ENCODE measurements around the gene KCTD20. TPM values are rescaled to one million over a fixed set of nuclear protein-coding genes. Genes with fewer than 3 reads are reported as not detected.

KCTD20 gene
- total RNA-seq, 1 experiment from 2014 or later, result 41.6 TPM

DNA sequence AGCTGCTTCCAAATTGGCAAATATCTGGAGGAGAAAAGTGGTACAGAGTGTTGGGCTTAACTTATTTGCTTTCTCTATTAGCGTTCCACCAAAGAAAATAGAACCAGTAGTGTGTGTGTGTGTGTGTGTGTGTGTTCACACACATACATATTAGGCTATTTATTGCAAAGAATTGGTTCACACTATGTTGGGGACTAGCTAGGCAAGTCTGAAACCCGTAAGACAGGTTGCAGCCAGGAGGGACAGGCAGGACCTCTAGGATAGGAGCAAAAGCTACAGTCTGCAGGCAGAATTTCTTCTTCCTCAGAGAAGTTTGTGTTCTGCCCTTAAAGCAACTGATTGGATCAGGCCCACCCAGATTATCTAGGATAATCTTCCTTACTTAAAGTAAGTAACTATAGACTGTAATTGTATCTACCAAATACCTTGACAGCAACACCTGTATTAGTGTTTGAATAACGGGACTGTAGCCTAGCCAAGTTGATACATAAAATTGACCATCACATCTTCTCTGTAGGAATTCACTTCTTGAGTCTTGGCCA lies 12.8 kb downstream of the KCTD20 start:
- DNase-seq (ENCODE audit: low read depth, low spot score) (no peak), ATAC-seq (no peak)
- no peak overlapping the region for H3K4me3 ChIP-seq (ENCODE audit: low read depth in 2 of 2, low read length in 2 of 2)
- CTCF ChIA-PET, result no interaction called here
- POLR2A ChIA-PET, result no interaction called here
- H3K9me3 ChIP-seq (ENCODE audit: control insufficient read depth, insufficient read depth, low read depth, low read length), result no peaks in the 10 kb centered on the region
- TF ChIP-seq CTCF (IDR thresholded peaks at IDR 0.05), result no peak
- no peak for TF ChIP-seq POLR2AphosphoS5 (IDR thresholded peaks at IDR 0.05; ENCODE audit: low read depth, low read length)
- TF ChIP-seq, protein P1, sequence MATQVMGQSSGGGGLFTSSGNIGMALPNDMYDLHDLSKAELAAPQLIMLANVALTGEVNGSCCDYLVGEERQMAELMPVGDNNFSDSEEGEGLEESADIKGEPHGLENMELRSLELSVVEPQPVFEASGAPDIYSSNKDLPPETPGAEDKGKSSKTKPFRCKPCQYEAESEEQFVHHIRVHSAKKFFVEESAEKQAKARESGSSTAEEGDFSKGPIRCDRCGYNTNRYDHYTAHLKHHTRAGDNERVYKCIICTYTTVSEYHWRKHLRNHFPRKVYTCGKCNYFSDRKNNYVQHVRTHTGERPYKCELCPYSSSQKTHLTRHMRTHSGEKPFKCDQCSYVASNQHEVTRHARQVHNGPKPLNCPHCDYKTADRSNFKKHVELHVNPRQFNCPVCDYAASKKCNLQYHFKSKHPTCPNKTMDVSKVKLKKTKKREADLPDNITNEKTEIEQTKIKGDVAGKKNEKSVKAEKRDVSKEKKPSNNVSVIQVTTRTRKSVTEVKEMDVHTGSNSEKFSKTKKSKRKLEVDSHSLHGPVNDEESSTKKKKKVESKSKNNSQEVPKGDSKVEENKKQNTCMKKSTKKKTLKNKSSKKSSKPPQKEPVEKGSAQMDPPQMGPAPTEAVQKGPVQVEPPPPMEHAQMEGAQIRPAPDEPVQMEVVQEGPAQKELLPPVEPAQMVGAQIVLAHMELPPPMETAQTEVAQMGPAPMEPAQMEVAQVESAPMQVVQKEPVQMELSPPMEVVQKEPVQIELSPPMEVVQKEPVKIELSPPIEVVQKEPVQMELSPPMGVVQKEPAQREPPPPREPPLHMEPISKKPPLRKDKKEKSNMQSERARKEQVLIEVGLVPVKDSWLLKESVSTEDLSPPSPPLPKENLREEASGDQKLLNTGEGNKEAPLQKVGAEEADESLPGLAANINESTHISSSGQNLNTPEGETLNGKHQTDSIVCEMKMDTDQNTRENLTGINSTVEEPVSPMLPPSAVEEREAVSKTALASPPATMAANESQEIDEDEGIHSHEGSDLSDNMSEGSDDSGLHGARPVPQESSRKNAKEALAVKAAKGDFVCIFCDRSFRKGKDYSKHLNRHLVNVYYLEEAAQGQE (IDR thresholded peaks at IDR 0.05; ENCODE audit: insufficient read depth in 1 of 2, low read depth in 2 of 2, low read length in 1 of 2), result no peak
- TF ChIP-seq SIN3A (IDR thresholded peaks at IDR 0.05; ENCODE audit: borderline replicate concordance, insufficient read depth, low read depth, low read length), result no peak
- TF ChIP-seq TCF7L2 (IDR thresholded peaks at IDR 0.05; ENCODE audit: low read depth, low read length), result no peak
- no peaks in the 10 kb centered on the region for H3K36me3 ChIP-seq (ENCODE audit: control insufficient read depth, insufficient read depth, low read length)
- intact Hi-C loops (cut with micrococcal nuclease; ENCODE audit: unreplicated experiment) (no loop called here), in situ Hi-C loops (cut with HindIII; ENCODE audit: low pct_unique_long_range_greater_than_20kb, low sequenced_read_pairs) (no loop called here)
- no TSS peak for BruUV-seq (replicated peaks)
- H3K27ac ChIP-seq (ENCODE audit: low read length), result no peak overlapping the region
- no peaks in the 10 kb centered on the region for H3K4me1 ChIP-seq (ENCODE audit: control insufficient read depth, insufficient read depth, low read length)
- H3K27me3 ChIP-seq (ENCODE audit: control insufficient read depth, insufficient read depth, low read length), result no peaks in the 10 kb centered on the region

DNA sequence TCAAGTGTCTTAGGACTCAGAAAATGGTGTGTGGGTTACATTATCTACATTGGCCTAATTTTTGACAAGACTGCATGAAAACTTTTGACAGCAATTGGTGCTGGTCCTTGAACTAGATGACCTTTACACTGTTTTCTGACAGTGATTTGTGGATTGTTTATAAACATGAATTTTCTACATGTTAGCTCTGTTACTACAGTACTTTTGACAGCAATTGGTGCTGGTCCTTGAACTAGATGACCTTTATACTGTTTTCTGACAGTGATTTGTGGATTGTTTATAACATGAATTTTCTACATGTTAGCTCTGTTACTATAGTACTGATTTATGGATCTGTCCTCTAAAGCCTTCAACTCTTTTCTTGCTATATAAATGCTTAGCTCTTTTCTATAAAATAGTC lies 16.7 kb downstream of the KCTD20 start:
- H3K36me3 ChIP-seq (ENCODE audit: control insufficient read depth, insufficient read depth, low read length), result no peaks in the 10 kb centered on the region
- POLR2A ChIA-PET, result no interaction called here
- BruUV-seq (replicated peaks), result no TSS peak
- no peak for DNase-seq (ENCODE audit: low read depth, low spot score)
- H3K9me3 ChIP-seq (ENCODE audit: control insufficient read depth, insufficient read depth, low read depth, low read length), result no peaks in the 10 kb centered on the region
- TF ChIP-seq SIN3A (IDR thresholded peaks at IDR 0.05; ENCODE audit: borderline replicate concordance, insufficient read depth, low read depth, low read length) (no peak), POLR2AphosphoS5 (IDR thresholded peaks at IDR 0.05; ENCODE audit: low read depth, low read length) (no peak)
- in situ Hi-C loops (cut with HindIII; ENCODE audit: low pct_unique_long_range_greater_than_20kb, low sequenced_read_pairs), result no loop called here
- no peak for ATAC-seq
- H3K27ac ChIP-seq (ENCODE audit: low read length), result no peak overlapping the region
- no peak overlapping the region for H3K4me3 ChIP-seq (ENCODE audit: low read depth in 2 of 2, low read length in 2 of 2)
- CTCF ChIA-PET, result no interaction called here
- intact Hi-C loops (cut with micrococcal nuclease; ENCODE audit: unreplicated experiment), result no loop called here
- H3K4me1 ChIP-seq (ENCODE audit: control insufficient read depth, insufficient read depth, low read length), result no peaks in the 10 kb centered on the region
- no peaks in the 10 kb centered on the region for H3K27me3 ChIP-seq (ENCODE audit: control insufficient read depth, insufficient read depth, low read length)

DNA sequence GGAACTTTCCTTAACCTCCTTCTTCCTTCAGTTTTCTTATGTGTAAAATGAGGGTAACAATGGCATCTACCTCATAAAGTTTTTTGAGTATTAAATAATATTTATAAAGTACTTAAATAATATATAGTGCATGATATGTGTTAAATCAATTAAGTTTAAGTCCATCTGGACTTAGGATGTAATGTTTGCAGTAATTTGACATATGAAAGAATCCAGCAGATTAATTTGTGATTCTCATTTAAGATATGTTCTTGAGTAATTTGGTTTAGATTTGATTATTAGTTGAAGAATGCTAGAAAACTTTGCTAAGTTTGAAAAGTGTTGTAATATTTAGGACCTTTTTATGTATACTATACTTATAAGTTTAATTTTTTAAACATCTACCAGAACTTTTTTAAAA lies 18.1 kb downstream of the KCTD20 start:
- no peak overlapping the region for H3K27ac ChIP-seq (ENCODE audit: low read length)
- H3K4me3 ChIP-seq (ENCODE audit: low read depth in 2 of 2, low read length in 2 of 2), result no peak overlapping the region
- no peak for TF ChIP-seq SIN3A (IDR thresholded peaks at IDR 0.05; ENCODE audit: borderline replicate concordance, insufficient read depth, low read depth, low read length)
- TF ChIP-seq TCF7L2 (IDR thresholded peaks at IDR 0.05; ENCODE audit: low read depth, low read length), result no peak
- TF ChIP-seq, protein P1 (IDR thresholded peaks at IDR 0.05; ENCODE audit: insufficient read depth in 1 of 2, low read depth in 2 of 2, low read length in 1 of 2), result no peak
- no peak for TF ChIP-seq POLR2AphosphoS5 (IDR thresholded peaks at IDR 0.05; ENCODE audit: low read depth, low read length)
- no peak for TF ChIP-seq CTCF (IDR thresholded peaks at IDR 0.05)
- intact Hi-C loops (cut with micrococcal nuclease; ENCODE audit: unreplicated experiment) (no loop called here), in situ Hi-C loops (cut with HindIII; ENCODE audit: low pct_unique_long_range_greater_than_20kb, low sequenced_read_pairs) (no loop called here)
- no peak for ATAC-seq
- ChIA-PET POLR2A (no interaction called here), CTCF (no interaction called here)
- no peaks in the 10 kb centered on the region for H3K9me3 ChIP-seq (ENCODE audit: control insufficient read depth, insufficient read depth, low read depth, low read length)
- no peaks in the 10 kb centered on the region for H3K27me3 ChIP-seq (ENCODE audit: control insufficient read depth, insufficient read depth, low read length)
- no peak for DNase-seq (ENCODE audit: low read depth, low spot score)
- H3K36me3 ChIP-seq (ENCODE audit: control insufficient read depth, insufficient read depth, low read length), result no peaks in the 10 kb centered on the region
- no peaks in the 10 kb centered on the region for H3K4me1 ChIP-seq (ENCODE audit: control insufficient read depth, insufficient read depth, low read length)
- no TSS peak for BruUV-seq (replicated peaks)

Measured in Panc1 (cell line).